Measurements from ENCODE around the gene SAPCD2. TPM values are rescaled to one million over a fixed set of nuclear protein-coding genes. Genes with fewer than 3 reads are reported as not detected.

SAPCD2 gene
- total RNA-seq, 2 experiments from 2014 or later: 0.17 to 0.19 TPM

DNA sequence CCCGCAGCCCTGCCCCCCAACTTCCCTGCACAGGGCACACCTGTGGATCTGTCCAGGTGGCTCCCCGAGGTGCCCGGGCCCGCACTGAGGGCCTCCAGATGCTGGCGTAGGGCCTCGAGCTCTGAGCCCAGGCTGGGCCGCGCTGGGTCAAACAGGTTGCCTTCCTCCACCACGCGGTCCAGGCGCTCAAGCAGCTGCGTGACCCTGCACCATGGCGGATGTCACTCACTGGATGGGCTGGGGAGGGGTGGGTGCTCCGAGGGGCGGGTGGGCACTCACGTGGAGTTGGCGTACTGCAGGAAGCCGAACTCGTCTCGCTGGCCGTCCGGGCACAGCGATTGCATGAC, 47.7 kb downstream of the SAPCD2 start:
- H3K9me3 Mint-ChIP-seq: no peaks in the 10 kb centered on the region
- Histone ChIP-seq H3K4me3 (ENCODE audit: low read length) (no peak overlapping the region), H3K27me3 (ENCODE audit: control insufficient read depth in 1 of 2, insufficient read depth in 2 of 2, low read length in 2 of 2) (no peaks in the 10 kb centered on the region), H3K36me3 (ENCODE audit: insufficient read depth, low read length) (peaks cover 12% of the 10 kb centered on the region), H3K9me3 (ENCODE audit: control insufficient read depth in 1 of 2, insufficient read depth in 1 of 2, low read length in 2 of 2) (no peaks in the 10 kb centered on the region), H3K4me1 (ENCODE audit: insufficient read depth, low read length) (peaks cover 40% of the 10 kb centered on the region), H3K27ac (ENCODE audit: low read depth in 1 of 2, low read length in 2 of 2) (no peak overlapping the region)
- H3K27ac Mint-ChIP-seq: no peak overlapping the region
- H3K36me3 Mint-ChIP-seq (ENCODE audit: low read depth): no peaks in the 10 kb centered on the region
- H3K4me1 Mint-ChIP-seq (ENCODE audit: low read depth): peaks cover 13% of the 10 kb centered on the region
- ATAC-seq (ENCODE audit: poor library complexity) (no peak), DNase-seq (no peak)
- no peak overlapping the region for H3K4me3 Mint-ChIP-seq
- ChIA-PET POLR2A (interaction anchor here (1.0 to 1.5 kb wide), 2 partner anchors 13 to 30 kb away, joined by 3 to 6 read pairs; partner anchors contain the start of gene PAXX), CTCF (interaction anchor here (1.1 kb wide), 1 partner anchor 12 kb away, joined by 6 read pairs; no protein-coding TSS in a partner anchor)
- TF ChIP-seq, protein P1, sequence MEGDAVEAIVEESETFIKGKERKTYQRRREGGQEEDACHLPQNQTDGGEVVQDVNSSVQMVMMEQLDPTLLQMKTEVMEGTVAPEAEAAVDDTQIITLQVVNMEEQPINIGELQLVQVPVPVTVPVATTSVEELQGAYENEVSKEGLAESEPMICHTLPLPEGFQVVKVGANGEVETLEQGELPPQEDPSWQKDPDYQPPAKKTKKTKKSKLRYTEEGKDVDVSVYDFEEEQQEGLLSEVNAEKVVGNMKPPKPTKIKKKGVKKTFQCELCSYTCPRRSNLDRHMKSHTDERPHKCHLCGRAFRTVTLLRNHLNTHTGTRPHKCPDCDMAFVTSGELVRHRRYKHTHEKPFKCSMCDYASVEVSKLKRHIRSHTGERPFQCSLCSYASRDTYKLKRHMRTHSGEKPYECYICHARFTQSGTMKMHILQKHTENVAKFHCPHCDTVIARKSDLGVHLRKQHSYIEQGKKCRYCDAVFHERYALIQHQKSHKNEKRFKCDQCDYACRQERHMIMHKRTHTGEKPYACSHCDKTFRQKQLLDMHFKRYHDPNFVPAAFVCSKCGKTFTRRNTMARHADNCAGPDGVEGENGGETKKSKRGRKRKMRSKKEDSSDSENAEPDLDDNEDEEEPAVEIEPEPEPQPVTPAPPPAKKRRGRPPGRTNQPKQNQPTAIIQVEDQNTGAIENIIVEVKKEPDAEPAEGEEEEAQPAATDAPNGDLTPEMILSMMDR (IDR thresholded peaks at IDR 0.05): no peak
- intact Hi-C loops (cut with DNase I, micrococcal nuclease): no loop called here
- H3K27me3 Mint-ChIP-seq: no peaks in the 10 kb centered on the region

DNA sequence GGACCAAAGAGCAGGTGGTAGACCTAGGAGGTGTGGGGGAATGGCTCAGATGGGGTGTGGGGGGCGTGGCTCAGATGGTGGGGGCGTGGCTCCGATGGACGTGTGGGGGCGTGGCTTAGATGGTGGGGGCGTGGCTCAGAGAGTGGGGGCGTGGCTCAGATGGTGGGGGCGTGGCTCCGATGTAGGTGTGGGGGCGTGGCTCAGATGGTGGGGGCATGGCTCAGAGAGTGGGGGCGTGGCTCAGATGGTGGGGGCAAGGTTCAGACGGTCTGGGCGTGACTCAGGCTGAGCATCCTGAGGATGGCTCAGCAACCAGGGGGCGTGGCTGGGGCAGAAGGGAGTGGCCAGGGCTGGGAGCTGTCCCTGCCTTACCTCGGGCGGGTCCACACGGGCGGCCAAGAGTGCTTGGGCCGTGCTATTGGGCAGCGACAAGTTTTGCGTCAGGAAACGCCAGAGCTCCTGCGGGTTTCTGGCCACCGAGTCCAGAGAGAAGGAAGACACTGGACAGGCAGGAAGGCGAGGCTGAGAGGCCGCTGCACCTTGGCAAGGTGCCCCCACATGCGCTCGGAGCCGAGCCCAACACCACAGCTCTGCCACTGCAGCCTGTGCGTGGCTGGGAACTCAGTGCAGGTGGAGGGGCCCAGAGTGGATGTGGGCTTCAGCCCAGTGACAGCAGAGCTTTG, 48.2 kb downstream of the SAPCD2 start:
- Mint-ChIP-seq H3K4me3 (peak overlapping the region; percentile 54), H3K9me3 (no peaks in the 10 kb centered on the region), H3K4me1 (ENCODE audit: low read depth) (peaks cover 10% of the 10 kb centered on the region), H3K27me3 (no peaks in the 10 kb centered on the region), H3K36me3 (ENCODE audit: low read depth) (peaks cover under 1% of the 10 kb centered on the region), H3K27ac (no peak overlapping the region)
- intact Hi-C loops (cut with DNase I, micrococcal nuclease): no loop called here
- Histone ChIP-seq H3K4me3 (ENCODE audit: low read length) (no peak overlapping the region), H3K27ac (ENCODE audit: low read depth in 1 of 2, low read length in 2 of 2) (no peak overlapping the region), H3K27me3 (ENCODE audit: control insufficient read depth in 1 of 2, insufficient read depth in 2 of 2, low read length in 2 of 2) (no peaks in the 10 kb centered on the region), H3K9me3 (ENCODE audit: control insufficient read depth in 1 of 2, insufficient read depth in 1 of 2, low read length in 2 of 2) (no peaks in the 10 kb centered on the region), H3K36me3 (ENCODE audit: insufficient read depth, low read length) (peaks cover 18% of the 10 kb centered on the region), H3K4me1 (ENCODE audit: insufficient read depth, low read length) (peaks cover 35% of the 10 kb centered on the region)
- DNase-seq: peak; percentile 44 to 90 (median 65)
- POLR2A ChIA-PET: interaction anchor here (1.0 to 1.5 kb wide), 2 partner anchors 13 to 29 kb away, joined by 3 to 6 read pairs; partner anchors contain the start of gene PAXX
- TF ChIP-seq, protein P1 (IDR thresholded peaks at IDR 0.05): no peak
- peak; percentile 86 for ATAC-seq (ENCODE audit: poor library complexity)
- CTCF ChIA-PET: interaction anchor here (1.1 kb wide), 2 partner anchors 13 kb away, joined by 5 to 6 read pairs; no protein-coding TSS in a partner anchor

DNA sequence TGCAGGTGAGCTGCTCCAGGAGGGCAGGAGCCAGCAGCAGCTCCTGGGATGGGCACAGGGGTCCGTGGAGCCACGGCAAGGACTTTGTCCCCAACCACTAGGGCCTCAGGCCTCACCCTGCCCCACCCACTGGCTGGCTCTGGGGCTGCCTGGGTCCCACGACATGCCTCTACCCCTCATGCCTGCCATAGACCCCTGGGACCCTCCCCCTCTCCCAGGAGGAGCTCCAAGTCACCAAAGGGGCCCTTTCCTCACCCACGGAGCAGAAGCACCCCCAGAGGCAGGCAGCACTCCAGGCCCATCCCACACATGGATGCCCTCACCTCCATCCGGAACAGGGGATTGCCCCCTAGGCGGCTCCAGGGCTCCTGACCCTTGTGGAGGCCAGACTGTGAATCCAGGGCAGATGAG, 48.8 kb downstream of the SAPCD2 start:
- no peak for DNase-seq
- H3K27ac ChIP-seq (ENCODE audit: low read depth in 1 of 2, low read length in 2 of 2): no peak overlapping the region
- CTCF ChIA-PET: interaction anchor here (1.1 kb wide), 1 partner anchor 14 kb away, joined by 5 read pairs; no protein-coding TSS in a partner anchor

More for the DNA sequence above, 48.8 kb downstream of the SAPCD2 start:
- Mint-ChIP-seq H3K27me3 (no peaks in the 10 kb centered on the region), H3K36me3 (ENCODE audit: low read depth) (peaks cover 5% of the 10 kb centered on the region), H3K27ac (no peak overlapping the region), H3K9me3 (no peaks in the 10 kb centered on the region), H3K4me3 (no peak overlapping the region), H3K4me1 (ENCODE audit: low read depth) (peaks cover 6% of the 10 kb centered on the region)
- no peak overlapping the region for H3K4me3 ChIP-seq (ENCODE audit: low read length)
- H3K27me3 ChIP-seq (ENCODE audit: control insufficient read depth in 1 of 2, insufficient read depth in 2 of 2, low read length in 2 of 2): no peaks in the 10 kb centered on the region
- intact Hi-C loops (cut with DNase I, micrococcal nuclease): no loop called here
- no peaks in the 10 kb centered on the region for H3K9me3 ChIP-seq (ENCODE audit: control insufficient read depth in 1 of 2, insufficient read depth in 1 of 2, low read length in 2 of 2)
- peaks cover 23% of the 10 kb centered on the region for H3K36me3 ChIP-seq (ENCODE audit: insufficient read depth, low read length)
- POLR2A ChIA-PET: no interaction called here
- peaks cover 30% of the 10 kb centered on the region for H3K4me1 ChIP-seq (ENCODE audit: insufficient read depth, low read length)
- TF ChIP-seq, protein P1 (IDR thresholded peaks at IDR 0.05): no peak
- ATAC-seq (ENCODE audit: poor library complexity): no peak

Data from CD4-positive, alpha-beta T cell (primary cell).